ENCODE results near the gene AZI2.

AZI2 gene

DNA sequence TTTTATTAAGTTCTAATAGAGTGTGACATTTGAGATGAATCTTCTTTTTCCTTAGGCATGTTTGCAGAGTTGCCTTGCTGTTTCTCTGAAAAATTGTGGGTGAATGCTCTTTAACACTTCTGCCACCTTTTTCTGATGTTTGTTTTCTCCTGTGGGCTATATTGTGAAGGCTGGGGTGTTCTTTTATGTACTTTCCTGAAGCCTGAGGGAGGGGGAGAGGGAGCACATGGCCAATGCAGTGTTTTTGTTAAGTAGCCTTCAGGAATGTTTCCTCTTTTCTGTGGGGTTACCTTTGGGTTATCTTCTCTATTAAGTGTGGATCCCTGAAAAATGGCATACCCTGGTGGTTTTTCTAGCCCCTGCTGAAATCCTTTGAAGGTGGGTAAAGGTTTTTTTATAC lies 57.0 kb downstream of the AZI2 start:
- H3K27ac ChIP-seq = no peak overlapping the region
- TF ChIP-seq CTCF (IDR thresholded peaks at IDR 0.05) (no peak), ZFX (IDR thresholded peaks at IDR 0.05; ENCODE audit: borderline replicate concordance) (no peak)

GRCh38 chr3:28290863-28291300 lies 57.7 kb downstream of the AZI2 start:
- no peak for TF ChIP-seq ZFX (IDR thresholded peaks at IDR 0.05; ENCODE audit: borderline replicate concordance)
- no peak for TF ChIP-seq CTCF (IDR thresholded peaks at IDR 0.05)
- no peak overlapping the region for H3K27ac ChIP-seq

DNA sequence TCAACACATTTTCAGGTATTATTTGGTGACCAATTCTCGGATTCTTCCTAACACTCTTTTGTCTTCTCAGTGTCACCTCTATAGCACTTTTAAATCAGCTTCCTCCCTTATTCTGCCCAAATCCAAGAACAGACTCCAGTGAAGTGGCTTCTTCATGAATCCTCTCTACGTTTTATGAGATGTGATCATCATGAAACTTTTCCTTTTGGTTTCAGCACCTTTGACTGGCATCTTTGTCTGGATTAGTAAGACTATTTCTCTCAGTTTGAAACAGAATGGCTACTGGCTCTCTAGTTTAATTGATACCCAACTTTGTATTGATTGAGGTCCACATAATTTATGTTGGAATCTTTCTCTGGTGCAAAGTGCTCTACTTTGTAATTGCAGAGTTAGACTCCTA lies 61.6 kb downstream of the AZI2 start:
- no peak overlapping the region for H3K27ac ChIP-seq
- no peak for TF ChIP-seq CTCF (IDR thresholded peaks at IDR 0.05)
- no peak for TF ChIP-seq ZFX (IDR thresholded peaks at IDR 0.05; ENCODE audit: borderline replicate concordance)

DNA sequence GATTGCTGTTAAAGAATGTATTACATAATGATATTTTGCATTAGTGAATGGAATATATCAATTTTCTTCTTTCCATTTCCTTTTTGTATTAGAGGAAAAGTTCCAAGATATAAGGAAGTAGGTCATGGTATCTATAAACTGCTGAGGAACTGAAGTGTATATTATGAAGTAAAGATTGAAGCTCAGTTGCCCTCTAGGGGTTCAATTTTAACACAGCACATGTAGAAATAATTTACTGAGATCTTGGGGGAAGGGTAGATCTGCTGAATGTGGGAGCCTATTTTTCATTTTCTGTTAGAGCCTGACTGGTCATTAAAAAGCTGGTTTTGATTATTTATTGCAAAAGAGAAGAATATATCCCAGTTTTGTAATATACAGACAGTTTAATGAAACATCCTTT lies 62.0 kb downstream of the AZI2 start:
- TF ChIP-seq CTCF (IDR thresholded peaks at IDR 0.05) (peak; percentile 68), ZFX (IDR thresholded peaks at IDR 0.05; ENCODE audit: borderline replicate concordance) (no peak)

GRCh38 chr3:28280781-28281180 lies 67.8 kb downstream of the AZI2 start:
- TF ChIP-seq ZFX (IDR thresholded peaks at IDR 0.05; ENCODE audit: borderline replicate concordance) = no peak
- TF ChIP-seq CTCF (IDR thresholded peaks at IDR 0.05) = no peak
- H3K27ac ChIP-seq = no peak overlapping the region

More for the DNA sequence above, 62.0 kb downstream of the AZI2 start:
- no peak overlapping the region for H3K27ac ChIP-seq

DNA sequence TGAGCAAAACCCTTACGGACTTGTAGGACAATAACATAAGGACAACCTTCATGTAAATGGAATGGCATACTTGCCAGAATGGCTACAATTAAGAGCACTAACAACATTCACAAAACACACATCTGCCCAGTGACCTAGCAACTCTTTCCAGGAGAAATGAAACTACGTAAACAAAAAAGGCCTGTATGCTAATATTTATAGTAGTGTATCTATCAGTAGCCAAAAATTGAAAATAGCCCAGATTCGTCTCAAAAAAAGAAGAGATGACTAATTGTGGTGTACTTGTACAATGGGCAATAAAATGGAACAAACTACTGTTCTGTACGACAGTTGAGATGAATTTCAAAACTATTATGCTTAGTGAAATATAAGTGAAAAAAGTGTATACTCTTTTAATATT lies 68.9 kb downstream of the AZI2 start:
- TF ChIP-seq ZFX (IDR thresholded peaks at IDR 0.05; ENCODE audit: borderline replicate concordance) = no peak
- TF ChIP-seq CTCF (IDR thresholded peaks at IDR 0.05) = no peak

GRCh38 chr3:28278918-28279317 lies 69.7 kb downstream of the AZI2 start:
- TF ChIP-seq CTCF (IDR thresholded peaks at IDR 0.05) = no peak
- no peak for TF ChIP-seq ZFX (IDR thresholded peaks at IDR 0.05; ENCODE audit: borderline replicate concordance)
- no peak overlapping the region for H3K27ac ChIP-seq

More for the DNA sequence above, 68.9 kb downstream of the AZI2 start:
- no peak overlapping the region for H3K27ac ChIP-seq

Measured in 22Rv1 (cell line).